HG02678 (cell line): ENCODE measurements around the gene ADAMTSL4.
"Not testable (repeated sequence)": the region's sequence is repeated elsewhere in the genome, so short reads cannot be mapped to it uniquely, and the experiment has no call there.

Experiments
- ATAC-seq: cut with Tn5 transposase; IDR thresholded peaks from one replicate; pipeline ENCODE4 v1.9.1; 2021; ENCODE audit warnings: mild to moderate bottlenecking, moderate library complexity; ENCODE audit not compliant: unreplicated experiment

ADAMTSL4 gene

DNA sequence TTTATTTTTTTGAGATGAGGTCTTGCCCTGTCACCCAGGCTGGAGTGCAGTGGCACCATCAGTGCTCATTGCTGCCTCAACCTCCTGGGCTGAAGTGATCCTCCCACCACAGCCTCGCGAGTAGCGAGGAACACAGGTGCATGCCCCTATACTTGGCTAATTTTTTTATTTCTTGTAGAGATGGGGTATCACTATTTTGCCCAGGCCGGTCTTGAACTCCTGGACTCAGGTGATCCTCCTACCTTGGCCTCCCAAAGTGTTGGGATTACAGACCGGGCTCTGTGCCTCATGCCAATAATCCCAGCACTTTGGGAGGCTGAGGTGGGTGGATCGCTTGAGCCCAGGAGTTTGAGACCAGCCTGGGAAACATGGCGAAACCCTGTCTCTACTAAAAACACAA, 32.2 kb downstream of the ADAMTSL4 start:
- not testable (repeated sequence) for ATAC-seq

DNA sequence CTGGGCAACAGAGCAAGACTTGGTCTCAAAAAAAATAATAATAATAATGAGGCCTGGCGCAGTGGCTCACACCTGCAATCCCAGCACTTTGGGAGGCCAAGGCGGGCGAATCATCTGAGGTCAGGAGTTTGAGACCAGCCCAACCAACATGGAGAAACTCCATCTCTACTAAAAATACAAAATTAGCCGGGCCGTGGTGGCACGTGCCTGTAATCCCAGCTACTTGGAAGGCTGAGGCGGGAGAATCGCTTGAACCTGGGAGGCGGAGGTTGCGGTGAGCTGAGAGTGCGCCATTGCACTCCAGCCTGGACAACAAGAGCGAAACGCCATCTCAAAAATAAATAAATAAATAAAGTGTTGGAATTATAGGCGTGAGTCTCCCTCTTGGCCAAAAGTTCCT, 32.8 kb downstream of the ADAMTSL4 start:
- not testable (repeated sequence) for ATAC-seq

DNA sequence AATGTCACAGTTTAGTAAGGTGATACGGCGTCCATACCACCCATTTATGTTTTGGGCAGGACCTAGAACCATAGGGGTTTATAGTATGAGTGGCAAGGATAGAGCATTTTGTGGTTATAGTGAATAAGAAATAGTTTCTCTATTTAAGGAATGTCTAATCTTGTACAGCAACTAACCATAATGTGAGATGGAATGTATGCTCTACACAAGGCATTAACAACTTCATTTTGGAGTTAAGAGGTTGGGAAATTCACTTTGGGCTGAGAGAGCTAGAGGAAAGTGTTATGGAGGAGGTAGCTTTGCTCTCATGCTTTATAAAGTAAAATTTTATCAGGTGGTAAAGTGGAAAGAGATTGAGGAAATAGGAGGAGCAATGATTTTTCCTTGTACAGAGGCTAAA, 33.2 kb downstream of the ADAMTSL4 start:
- no peak for ATAC-seq

GRCh38 chr1:150596095-150596892, 47.1 kb downstream of the ADAMTSL4 start:
- no peak for ATAC-seq

GRCh38 chr1:150596976-150597375, 47.8 kb downstream of the ADAMTSL4 start:
- no peak for ATAC-seq

GRCh38 chr1:150598346-150598745, 49.1 kb downstream of the ADAMTSL4 start:
- not testable (repeated sequence) for ATAC-seq

- no peak for ATAC-seq
Measured at GRCh38 chr1:150601540-150601939, 52.3 kb downstream of the ADAMTSL4 start.

DNA sequence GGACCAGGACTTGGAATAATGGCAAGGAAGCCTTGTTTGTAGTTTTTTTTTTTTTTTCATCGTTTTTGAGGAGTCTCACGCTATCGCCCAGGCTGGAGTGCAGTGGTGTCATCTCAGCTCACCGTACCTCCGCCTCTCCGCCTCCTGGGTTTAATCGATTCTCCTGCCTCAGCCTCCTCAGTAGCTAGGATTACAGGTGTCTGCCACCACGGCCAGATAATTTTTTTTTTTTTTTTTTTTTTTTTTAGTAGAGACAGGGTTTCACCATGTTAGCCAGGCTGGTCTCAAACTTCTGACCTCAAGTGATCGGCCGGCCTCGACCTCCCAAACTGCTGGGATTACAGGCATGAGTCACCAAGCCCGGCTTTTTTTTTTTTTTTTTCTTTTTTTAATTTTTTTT, 53.2 kb downstream of the ADAMTSL4 start:
- ATAC-seq = not testable (repeated sequence)

DNA sequence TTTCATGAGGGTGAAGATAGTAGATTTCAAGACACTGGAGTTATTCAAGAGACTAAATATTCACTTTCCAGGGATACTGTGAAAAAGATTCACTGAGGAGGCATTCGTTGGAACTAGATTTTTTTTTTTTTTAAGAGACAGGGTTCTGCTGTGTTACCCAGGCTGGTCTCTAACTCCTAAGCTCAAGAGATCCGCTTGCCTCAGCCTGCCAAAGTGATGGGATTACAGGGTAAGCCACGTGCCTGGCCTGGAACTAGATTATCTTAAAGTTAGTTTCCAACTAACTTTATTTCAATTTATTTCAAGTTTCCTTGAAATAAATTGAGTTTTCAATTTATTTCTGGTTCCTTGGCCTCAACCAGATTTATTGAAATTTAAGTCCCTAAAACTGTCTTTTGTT, 54.5 kb downstream of the ADAMTSL4 start:
- ATAC-seq = no peak

- no peak for ATAC-seq
Measured at GRCh38 chr1:150604226-150604588, 55.0 kb downstream of the ADAMTSL4 start.

DNA sequence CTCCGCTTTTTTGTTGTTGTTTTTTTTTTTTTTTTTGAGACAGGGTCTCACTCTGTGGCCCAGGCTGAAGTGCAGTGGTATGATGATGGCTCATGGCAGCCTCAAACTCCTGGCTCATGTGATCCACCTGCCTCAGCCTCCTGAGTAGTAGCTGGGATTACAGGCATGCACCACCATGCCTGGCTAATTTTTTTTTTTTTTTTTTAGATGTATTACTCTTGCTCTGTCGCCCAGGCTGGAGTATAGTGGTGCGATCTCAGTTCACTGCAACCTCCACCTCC, 56.2 kb downstream of the ADAMTSL4 start:
- not testable (repeated sequence) for ATAC-seq

DNA sequence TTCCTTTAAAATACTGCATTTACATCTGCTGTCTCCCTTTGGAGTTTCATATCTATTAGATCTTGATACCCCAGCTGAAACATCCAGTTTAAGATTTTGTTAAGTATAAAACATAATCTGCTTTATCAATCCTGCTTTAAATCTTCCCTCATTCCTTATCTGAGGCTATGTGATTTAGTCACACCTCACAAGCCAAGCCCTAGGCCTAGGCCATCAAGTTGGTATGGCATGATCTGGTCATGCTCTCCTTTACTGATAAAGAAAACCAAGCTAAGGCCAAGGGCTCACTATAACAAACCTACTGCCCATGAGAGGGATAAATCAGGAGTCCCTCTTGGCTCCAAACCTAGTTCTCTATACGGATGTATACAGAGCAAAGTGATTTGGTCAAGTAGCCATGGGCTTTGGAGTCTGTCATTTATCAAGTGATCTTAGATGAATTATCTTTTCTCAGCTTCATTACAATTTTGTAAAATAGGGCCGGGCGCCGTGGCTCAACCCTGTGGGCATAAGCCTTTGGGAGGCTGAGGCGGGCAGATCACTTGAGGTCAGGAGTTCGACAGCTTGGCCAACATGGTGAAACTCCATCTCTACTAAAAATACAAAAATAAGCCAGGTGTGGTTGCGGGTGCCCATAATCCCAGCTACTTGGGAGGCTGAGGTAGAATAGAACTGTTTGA, 57.4 kb downstream of the ADAMTSL4 start:
- no peak for ATAC-seq

- ATAC-seq = no peak
Measured at GRCh38 chr1:150609732-150610131, 60.5 kb downstream of the ADAMTSL4 start.
